ENCODE results near the gene SLC25A43.
"Not testable (repeated sequence)": the region's sequence is repeated elsewhere in the genome, so short reads cannot be mapped to it uniquely, and the experiment has no call there.

SLC25A43 gene

GRCh38 chrX:119423631-119424030, 24.5 kb downstream of the SLC25A43 start:
- no peak overlapping the region for H3K27ac ChIP-seq
- TF ChIP-seq, protein P1, sequence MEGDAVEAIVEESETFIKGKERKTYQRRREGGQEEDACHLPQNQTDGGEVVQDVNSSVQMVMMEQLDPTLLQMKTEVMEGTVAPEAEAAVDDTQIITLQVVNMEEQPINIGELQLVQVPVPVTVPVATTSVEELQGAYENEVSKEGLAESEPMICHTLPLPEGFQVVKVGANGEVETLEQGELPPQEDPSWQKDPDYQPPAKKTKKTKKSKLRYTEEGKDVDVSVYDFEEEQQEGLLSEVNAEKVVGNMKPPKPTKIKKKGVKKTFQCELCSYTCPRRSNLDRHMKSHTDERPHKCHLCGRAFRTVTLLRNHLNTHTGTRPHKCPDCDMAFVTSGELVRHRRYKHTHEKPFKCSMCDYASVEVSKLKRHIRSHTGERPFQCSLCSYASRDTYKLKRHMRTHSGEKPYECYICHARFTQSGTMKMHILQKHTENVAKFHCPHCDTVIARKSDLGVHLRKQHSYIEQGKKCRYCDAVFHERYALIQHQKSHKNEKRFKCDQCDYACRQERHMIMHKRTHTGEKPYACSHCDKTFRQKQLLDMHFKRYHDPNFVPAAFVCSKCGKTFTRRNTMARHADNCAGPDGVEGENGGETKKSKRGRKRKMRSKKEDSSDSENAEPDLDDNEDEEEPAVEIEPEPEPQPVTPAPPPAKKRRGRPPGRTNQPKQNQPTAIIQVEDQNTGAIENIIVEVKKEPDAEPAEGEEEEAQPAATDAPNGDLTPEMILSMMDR (conservative IDR thresholded peaks at IDR 0.05) = no peak

GRCh38 chrX:119424999-119425398, 25.9 kb downstream of the SLC25A43 start:
- H3K27ac ChIP-seq = no peak overlapping the region
- TF ChIP-seq, protein P1 (conservative IDR thresholded peaks at IDR 0.05) = no peak

- no peak overlapping the region for H3K27ac ChIP-seq
- TF ChIP-seq, protein P1 (conservative IDR thresholded peaks at IDR 0.05) = no peak
Measured at GRCh38 chrX:119427024-119427794, 28.1 kb downstream of the SLC25A43 start.

DNA sequence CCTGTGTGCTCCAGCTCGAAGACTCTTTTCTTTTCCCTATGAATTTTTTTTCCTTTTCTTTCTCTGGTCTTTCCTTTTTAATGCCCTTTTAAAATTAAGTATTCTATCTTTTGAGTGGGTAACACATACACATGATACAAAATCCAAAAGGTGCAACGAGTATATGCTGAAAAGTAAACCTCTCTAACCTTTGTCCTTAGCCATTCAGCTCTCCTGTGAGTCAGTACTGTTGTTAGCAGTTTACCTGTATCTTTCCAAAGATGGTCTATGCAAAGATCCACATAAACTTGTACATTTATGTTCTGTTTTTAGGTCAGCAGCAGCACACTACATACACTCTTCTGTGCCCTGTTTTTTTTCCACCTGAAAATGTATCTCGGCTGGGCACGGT, 28.7 kb downstream of the SLC25A43 start:
- TF ChIP-seq, protein P1 (conservative IDR thresholded peaks at IDR 0.05) = no peak
- H3K27ac ChIP-seq = no peak overlapping the region

DNA sequence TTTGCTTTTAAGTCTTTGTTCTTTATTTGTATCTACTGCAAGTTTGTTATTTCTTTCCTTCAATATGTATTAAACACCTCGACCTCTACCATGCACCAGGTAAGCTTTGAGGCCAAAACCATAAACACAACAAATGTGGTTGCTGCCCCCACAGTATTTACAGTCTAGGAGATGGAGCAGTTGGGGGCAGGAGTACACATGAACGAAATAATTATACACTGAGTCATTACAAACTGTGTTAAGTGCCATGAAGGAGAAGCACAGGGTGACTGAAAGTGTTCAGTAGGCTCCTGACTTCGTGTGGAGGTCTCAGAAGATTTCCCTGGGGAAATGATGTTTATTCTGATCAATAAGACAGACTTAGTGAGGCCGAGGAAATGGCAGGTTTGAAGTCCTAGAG, 30.3 kb downstream of the SLC25A43 start:
- TF ChIP-seq, protein P1 (conservative IDR thresholded peaks at IDR 0.05) = no peak
- no peak overlapping the region for H3K27ac ChIP-seq

DNA sequence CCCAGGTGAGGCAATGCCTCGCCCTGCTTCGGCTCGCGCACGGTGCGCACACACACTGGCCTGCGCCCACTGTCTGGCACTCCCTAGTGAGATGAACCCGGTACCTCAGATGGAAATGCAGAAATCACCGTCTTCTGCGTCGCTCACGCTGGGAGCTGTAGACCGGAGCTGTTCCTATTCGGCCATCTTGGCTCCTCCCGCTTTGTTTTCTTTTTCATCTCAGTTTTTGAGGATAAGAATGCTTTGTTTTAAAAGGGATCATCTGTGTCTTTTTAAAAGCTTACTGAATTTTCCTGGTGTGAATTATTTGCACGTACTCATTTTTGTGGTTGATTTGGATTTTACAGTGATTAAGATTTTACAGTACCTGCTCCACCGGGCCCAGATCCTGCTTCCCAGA, 42.2 kb downstream of the SLC25A43 start:
- H3K27ac ChIP-seq = not testable (repeated sequence)

DNA sequence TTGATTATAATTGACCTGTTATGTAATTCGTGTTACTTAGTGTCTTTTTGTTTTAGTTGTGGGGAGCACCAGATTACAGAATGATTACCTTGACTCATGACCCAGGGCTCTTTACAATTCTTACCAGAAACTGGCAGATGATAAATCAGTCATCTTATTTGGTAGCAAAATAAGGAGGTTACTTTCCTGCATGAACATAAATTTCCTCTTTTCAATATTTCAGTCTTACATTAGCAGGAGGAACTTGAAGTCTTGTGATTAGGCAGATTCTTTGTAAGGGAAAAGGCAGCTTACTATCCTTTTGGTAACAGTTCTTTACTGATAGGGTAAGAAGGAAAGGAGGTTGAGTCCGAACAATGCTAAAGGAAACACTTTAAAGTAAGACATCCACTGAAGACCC, 43.1 kb downstream of the SLC25A43 start:
- no peak overlapping the region for H3K27ac ChIP-seq
- TF ChIP-seq, protein P1 (conservative IDR thresholded peaks at IDR 0.05) = no peak

DNA sequence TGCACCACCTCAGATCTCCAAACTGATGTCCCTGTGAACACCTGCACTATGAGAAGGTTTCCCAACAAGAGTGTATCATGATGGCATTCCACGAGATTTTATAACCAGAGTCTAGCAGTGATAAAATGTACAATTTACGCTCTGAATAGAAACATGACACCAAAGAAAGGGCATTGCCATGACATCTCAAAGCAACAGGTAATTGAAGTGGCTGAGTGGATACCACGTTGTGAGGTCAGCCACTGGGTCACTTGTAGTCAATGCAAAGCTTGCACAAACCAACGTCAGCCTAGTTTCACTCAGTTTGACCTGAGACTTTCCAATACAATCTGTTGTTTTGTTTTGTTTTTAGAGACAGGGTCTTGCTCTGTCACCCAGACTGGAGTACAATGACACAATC, 54.1 kb downstream of the SLC25A43 start:
- H3K27ac ChIP-seq = no peak overlapping the region
- TF ChIP-seq, protein P1 (conservative IDR thresholded peaks at IDR 0.05) = no peak

All from VCaP (cell line).